Suprapubic skin (tissue), 4 donors: ENCODE data around the gene ARL2. TPM values are rescaled to one million over a fixed set of nuclear protein-coding genes. Genes with fewer than 3 reads are reported as not detected.

ENCODE experiments used
- DNase-seq, 2 donors: peaks; one replicate each; pipeline ENCODE4 v3.0.0-alpha.2; 2019; ENCODE audit warnings: low spot score in 2 of 2
- H3K27ac ChIP-seq: fragments of 200-600 bp; sonication (generic); one replicate; pipeline ENCODE4 v1.5.1; 2019
- H3K27me3 ChIP-seq: fragments of 200-600 bp; sonication (generic); one replicate; pipeline ENCODE4 v1.5.1; 2019
- H3K36me3 ChIP-seq: fragments of 200-600 bp; sonication (generic); one replicate; pipeline ENCODE4 v1.5.1; 2019
- H3K4me1 ChIP-seq: fragments of 200-600 bp; sonication (generic); one replicate; pipeline ENCODE4 v1.5.1; 2019
- H3K4me3 ChIP-seq: fragments of 200-600 bp; sonication (generic); one replicate; pipeline ENCODE4 v1.5.1; 2019; ENCODE audit warnings: mild to moderate bottlenecking
- H3K9me3 ChIP-seq: fragments of 200-600 bp; sonication (generic); one replicate; pipeline ENCODE4 v1.5.1; 2019
- CTCF ChIP-seq, 2 donors: fragments of 200-600 bp in 1 of 2; fragments of 450-650 bp in 1 of 2; sonication (generic) in 1 of 2; IDR thresholded peaks; one replicate each; pipeline ENCODE4 v1.5.1; 2016 to 2019; ENCODE audit warnings: antibody characterized with exemption in 2 of 2, mild to moderate bottlenecking in 1 of 2, moderate library complexity in 1 of 2
- EP300 ChIP-seq: sonication (generic); formaldehyde crosslinking; IDR thresholded peaks from one replicate; pipeline ENCODE4 v1.6.1; 2017; ENCODE audit warnings: antibody characterized with exemption
- POLR2A ChIP-seq, 2 donors: fragments of 450-650 bp; IDR thresholded peaks; one replicate each; pipeline ENCODE4 v1.6.1; 2017; ENCODE audit warnings: antibody characterized with exemption in 2 of 2, mild to moderate bottlenecking in 2 of 2, moderate library complexity in 2 of 2
- POLR2AphosphoS5 ChIP-seq, 3 donors: sonication (generic); formaldehyde crosslinking; IDR thresholded peaks; one replicate each; pipeline ENCODE4 v1.6.1; 2017; ENCODE audit warnings: antibody characterized with exemption in 3 of 3
- WGBS: methylation state at CpG from one replicate; pipeline ENCODE4 v1.1.5; 2018; 5-methylcytosine and 5-hydroxymethylcytosine counted together
- total RNA-seq, 4 donors: library from RNA; depleted of rRNA; stranded (reverse); fragments of >200 nt; gene quantifications; one replicate each; pipeline ENCODE4 v1.1.0, GENCODE V29; 2016

The ARL2 gene
- total RNA-seq, 4 donors from 2014 or later = 67.8 to 91.3 (median 87.8) TPM

- no peaks in the 10 kb centered on the region for H3K4me1 ChIP-seq
- H3K27me3 ChIP-seq = no peaks in the 10 kb centered on the region
- no peak overlapping the region for H3K4me3 ChIP-seq
- no peaks in the 10 kb centered on the region for H3K36me3 ChIP-seq
- TF ChIP-seq POLR2AphosphoS5 (IDR thresholded peaks at IDR 0.05) = no peak
- no peak for TF ChIP-seq CTCF (IDR thresholded peaks at IDR 0.05)
- no peak for TF ChIP-seq EP300
- no peak for TF ChIP-seq POLR2A (IDR thresholded peaks at IDR 0.05)
- 45% methylated on average over 4 of the region's 10 CpGs for WGBS
- no peak for DNase-seq
- no peaks in the 10 kb centered on the region for H3K9me3 ChIP-seq
- no peak overlapping the region for H3K27ac ChIP-seq
Observed at GRCh38 chr11:65059959-65060824, 46.2 kb downstream of the ARL2 start.

GRCh38 chr11:65060913-65061408 is 47.0 kb downstream of the ARL2 start:
- WGBS = 69% methylated on average over 6 of the region's 9 CpGs

GRCh38 chr11:65063532-65063931 is 49.6 kb downstream of the ARL2 start:
- H3K4me1 ChIP-seq = no peaks in the 10 kb centered on the region
- no peaks in the 10 kb centered on the region for H3K9me3 ChIP-seq
- no peak for DNase-seq
- H3K36me3 ChIP-seq = no peaks in the 10 kb centered on the region
- 59% methylated on average over 3 of the region's 3 CpGs for whole genome bisulfite sequencing
- H3K27ac ChIP-seq = no peak overlapping the region
- H3K4me3 ChIP-seq = no peak overlapping the region
- no peaks in the 10 kb centered on the region for H3K27me3 ChIP-seq
- no peak for TF ChIP-seq POLR2AphosphoS5 (IDR thresholded peaks at IDR 0.05)
- no peak for TF ChIP-seq CTCF (IDR thresholded peaks at IDR 0.05)
- TF ChIP-seq EP300 = no peak
- no peak for TF ChIP-seq POLR2A (IDR thresholded peaks at IDR 0.05)

More at GRCh38 chr11:65060913-65061408, 47.0 kb downstream of the ARL2 start:
- Histone ChIP-seq H3K27ac (no peak overlapping the region), H3K36me3 (no peaks in the 10 kb centered on the region), H3K27me3 (no peaks in the 10 kb centered on the region), H3K4me3 (no peak overlapping the region), H3K4me1 (no peaks in the 10 kb centered on the region), H3K9me3 (no peaks in the 10 kb centered on the region)
- DNase-seq = no peak
- TF ChIP-seq EP300 (no peak), CTCF (IDR thresholded peaks at IDR 0.05) (no peak), POLR2AphosphoS5 (IDR thresholded peaks at IDR 0.05) (no peak)

- no peaks in the 10 kb centered on the region for H3K9me3 ChIP-seq
- no peaks in the 10 kb centered on the region for H3K4me1 ChIP-seq
- H3K27ac ChIP-seq = no peak overlapping the region
- TF ChIP-seq POLR2A (IDR thresholded peaks at IDR 0.05) = no peak
- no peak for TF ChIP-seq CTCF (IDR thresholded peaks at IDR 0.05)
- TF ChIP-seq POLR2AphosphoS5 (IDR thresholded peaks at IDR 0.05) = no peak
- TF ChIP-seq EP300 = no peak
- H3K4me3 ChIP-seq = no peak overlapping the region
- DNase-seq = no peak
- WGBS = 67% methylated on average over 4 of the region's 4 CpGs
- H3K27me3 ChIP-seq = no peaks in the 10 kb centered on the region
- no peaks in the 10 kb centered on the region for H3K36me3 ChIP-seq
Observed at GRCh38 chr11:65064847-65065240, 50.9 kb downstream of the ARL2 start.

GRCh38 chr11:65065851-65066250 is 51.9 kb downstream of the ARL2 start:
- Histone ChIP-seq H3K36me3 (no peaks in the 10 kb centered on the region), H3K4me3 (no peak overlapping the region), H3K9me3 (no peaks in the 10 kb centered on the region), H3K4me1 (no peaks in the 10 kb centered on the region), H3K27me3 (no peaks in the 10 kb centered on the region), H3K27ac (no peak overlapping the region)
- no peak for DNase-seq
- 75% methylated on average over 7 of the region's 7 CpGs for WGBS
- no peak for TF ChIP-seq EP300
- no peak for TF ChIP-seq POLR2A (IDR thresholded peaks at IDR 0.05)
- TF ChIP-seq POLR2AphosphoS5 (IDR thresholded peaks at IDR 0.05) = no peak
- no peak for TF ChIP-seq CTCF (IDR thresholded peaks at IDR 0.05)
